Lung (tissue), 12 donors: Measurements from ENCODE around the gene ATXN1. TPM values are rescaled to one million over a fixed set of nuclear protein-coding genes. Genes with fewer than 3 reads are reported as not detected.

Experiments
- ATAC-seq: fragments of 200-7000 bp; cut with Tn5 transposase; one replicate; pipeline ENCODE4 v1.9.1; 2020; ENCODE audit warnings: moderate number of reproducible peaks; ENCODE audit not compliant: insufficient read depth, low FRiP score
- DNase-seq, 3 donors: peaks; one replicate each; pipeline ENCODE4 v3.0.0-alpha.2; 2013 to 2017
- H3K27ac ChIP-seq, 2 donors: one replicate each; pipeline ENCODE4 v1.5.1; 2013; ENCODE audit warnings: mild to moderate bottlenecking in 2 of 2, moderate library complexity in 2 of 2, control low read depth in 1 of 2, inconsistent platforms in 1 of 2, low read depth in 1 of 2, low read length in 1 of 2
- H3K27me3 ChIP-seq, 3 donors: one replicate each; pipeline ENCODE4 v1.5.1; 2013; ENCODE audit warnings: low read length in 2 of 3; ENCODE audit not compliant: control insufficient read depth in 3 of 3, insufficient read depth in 3 of 3
- H3K36me3 ChIP-seq, 4 donors: one replicate each; pipeline ENCODE4 v1.5.1; 2013; ENCODE audit warnings: low read length in 4 of 4, mild to moderate bottlenecking in 1 of 4, moderate library complexity in 1 of 4; ENCODE audit not compliant: control insufficient read depth in 4 of 4, insufficient read depth in 4 of 4
- H3K4me1 ChIP-seq, 5 donors: one replicate each; pipeline ENCODE4 v1.5.1; 2013; ENCODE audit warnings: low read length in 5 of 5, mild to moderate bottlenecking in 2 of 5, moderate library complexity in 1 of 5; ENCODE audit not compliant: control insufficient read depth in 5 of 5, insufficient read depth in 5 of 5
- H3K4me3 ChIP-seq: one replicate; pipeline ENCODE4 v1.5.1; 2013; ENCODE audit warnings: mild to moderate bottlenecking, control low read depth, moderate library complexity
- H3K9ac ChIP-seq, 2 donors: one replicate each; pipeline ENCODE4 v1.5.1; 2013; ENCODE audit warnings: low read length in 2 of 2, control low read depth in 1 of 2; ENCODE audit not compliant: insufficient read depth in 1 of 2
- H3K9me3 ChIP-seq, 4 donors: one replicate each; pipeline ENCODE4 v1.5.1; 2013; ENCODE audit warnings: low read length in 3 of 4, mild to moderate bottlenecking in 1 of 4, moderate library complexity in 1 of 4; ENCODE audit not compliant: control insufficient read depth in 4 of 4, insufficient read depth in 3 of 4
- WGBS, 2 donors: extraction: QIAGEN DNeasy Blood & Tissue Kit; methylation state at CpG; one replicate each; pipeline ENCODE4 v1.1.7; 2013; 5-methylcytosine and 5-hydroxymethylcytosine counted together
- polyA plus RNA-seq, 2 donors: library from polyadenylated mRNA; stranded (reverse); fragments of 200-250 nt; gene quantifications; one replicate each; pipeline ENCODE4 v1.2.1, GENCODE V29; 2013
- total RNA-seq, 2 donors: library from RNA; depleted of rRNA in 1 of 2; stranded (reverse); fragments of >200 nt in 1 of 2; gene quantifications; one replicate each; pipeline ENCODE4 v1.2.1, GENCODE V29; 2014 to 2021
- TF ChIP-seq, protein P1 (sequence below): IDR thresholded peaks from 2 replicates; pipeline ENCODE4 v1.5.1; 2012; ENCODE audit warnings: mild to moderate bottlenecking; ENCODE audit errors: control extremely low read depth, extremely low read depth
- donor health status: control.
- donor health status: control.
- donor health status: Bipolar disorder and iron deficiency.
- donor health status: healthy.
- donor health status: DM: yes; HTN: yes; CAD: no.

The ATXN1 gene
- total and polyA plus RNA-seq, 4 donors: 9.7 to 108 (median 34.9) TPM

- TF ChIP-seq, protein P1, sequence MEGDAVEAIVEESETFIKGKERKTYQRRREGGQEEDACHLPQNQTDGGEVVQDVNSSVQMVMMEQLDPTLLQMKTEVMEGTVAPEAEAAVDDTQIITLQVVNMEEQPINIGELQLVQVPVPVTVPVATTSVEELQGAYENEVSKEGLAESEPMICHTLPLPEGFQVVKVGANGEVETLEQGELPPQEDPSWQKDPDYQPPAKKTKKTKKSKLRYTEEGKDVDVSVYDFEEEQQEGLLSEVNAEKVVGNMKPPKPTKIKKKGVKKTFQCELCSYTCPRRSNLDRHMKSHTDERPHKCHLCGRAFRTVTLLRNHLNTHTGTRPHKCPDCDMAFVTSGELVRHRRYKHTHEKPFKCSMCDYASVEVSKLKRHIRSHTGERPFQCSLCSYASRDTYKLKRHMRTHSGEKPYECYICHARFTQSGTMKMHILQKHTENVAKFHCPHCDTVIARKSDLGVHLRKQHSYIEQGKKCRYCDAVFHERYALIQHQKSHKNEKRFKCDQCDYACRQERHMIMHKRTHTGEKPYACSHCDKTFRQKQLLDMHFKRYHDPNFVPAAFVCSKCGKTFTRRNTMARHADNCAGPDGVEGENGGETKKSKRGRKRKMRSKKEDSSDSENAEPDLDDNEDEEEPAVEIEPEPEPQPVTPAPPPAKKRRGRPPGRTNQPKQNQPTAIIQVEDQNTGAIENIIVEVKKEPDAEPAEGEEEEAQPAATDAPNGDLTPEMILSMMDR: no peak
- WGBS, 2 donors: 90 to 94% methylated on average over 6 of the region's 6 CpGs
- Histone ChIP-seq H3K9me3 (peaks cover 0 to 5% (median under 1%) of the 10 kb centered on the region in 4 donors), H3K27ac (no peak overlapping the region), H3K36me3 (no peaks in the 10 kb centered on the region), H3K9ac (no peak overlapping the region), H3K27me3 (no peaks in the 10 kb centered on the region), H3K4me1 (peaks cover 0 to 30% (median 7%) of the 10 kb centered on the region in 5 donors), H3K4me3 (no peak overlapping the region)
- ATAC-seq (no peak), DNase-seq (no peak)
Measured at GRCh38 chr6:16807956-16808355, 46.7 kb upstream of the ATXN1 start.

DNA sequence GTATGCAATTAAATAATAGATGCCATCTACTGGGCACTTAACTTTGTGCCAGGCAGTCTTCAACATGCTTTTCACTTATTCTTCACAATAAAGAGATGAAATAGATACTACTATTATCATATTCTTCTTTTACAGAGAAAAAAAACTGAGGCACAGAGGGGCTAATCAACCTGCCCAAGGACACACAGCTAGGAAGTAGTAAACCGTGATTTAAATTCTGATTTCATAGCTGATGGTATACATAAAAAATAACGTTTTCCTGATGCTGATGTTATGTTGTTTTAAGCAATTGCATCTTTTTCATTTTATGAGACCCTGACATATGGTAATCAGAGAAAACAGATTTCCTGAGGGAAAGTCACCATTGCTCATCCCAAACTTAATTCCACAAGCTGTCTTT, 45.1 kb upstream of the ATXN1 start:
- no peak for DNase-seq
- Histone ChIP-seq H3K36me3 (no peaks in the 10 kb centered on the region), H3K27ac (no peak overlapping the region), H3K9ac (no peak overlapping the region), H3K4me1 (peaks cover 0 to 31% (median 8%) of the 10 kb centered on the region in 5 donors), H3K9me3 (peaks cover 0 to 2% (median 0%) of the 10 kb centered on the region in 4 donors), H3K27me3 (no peaks in the 10 kb centered on the region), H3K4me3 (no peak overlapping the region)
- no peak for ATAC-seq
- TF ChIP-seq, protein P1: no peak
- WGBS, 2 donors: 86 to 90% methylated on average over 2 of the region's 2 CpGs

DNA sequence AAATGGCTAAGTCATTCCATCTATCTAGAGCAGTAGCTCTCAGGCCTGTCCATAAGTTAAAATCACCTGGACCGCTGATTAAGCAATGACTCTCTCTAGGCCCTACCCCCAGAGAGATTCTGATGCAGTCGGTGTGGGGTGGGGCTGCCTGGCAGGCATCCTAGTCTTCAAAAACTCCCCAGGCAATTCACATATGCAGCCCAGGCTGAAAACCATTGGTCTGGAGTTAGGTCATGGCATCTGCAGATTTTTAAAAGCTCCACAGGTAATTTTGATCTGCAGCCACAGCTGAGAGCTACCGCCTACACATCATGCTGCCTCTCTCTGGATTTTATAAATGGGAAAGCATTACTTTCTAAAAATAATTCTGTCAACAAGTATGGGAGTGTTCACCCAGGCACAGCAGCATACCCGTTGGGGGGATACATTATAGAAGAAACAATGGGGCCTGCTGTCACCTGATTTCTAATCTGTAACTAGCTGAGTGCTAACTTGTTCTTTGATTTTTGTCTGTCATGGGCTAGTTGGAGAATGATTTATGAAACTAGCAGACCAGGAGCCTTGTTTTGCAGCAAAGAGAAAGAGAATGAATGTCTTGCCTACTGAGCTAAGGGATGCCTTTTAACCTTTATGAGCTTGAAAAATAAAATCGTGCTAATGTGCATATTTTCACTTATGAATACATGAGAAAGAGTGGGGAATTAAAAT, 44.1 kb upstream of the ATXN1 start:
- DNase-seq: peak in 1 of 3 donors; percentile 8
- Histone ChIP-seq H3K4me1 (peaks cover 0 to 31% (median 8%) of the 10 kb centered on the region in 5 donors), H3K4me3 (no peak overlapping the region), H3K27ac (peak overlapping the region in 1 of 2 donors; percentile 75), H3K36me3 (no peaks in the 10 kb centered on the region), H3K9me3 (peaks cover 0 to 2% (median 0%) of the 10 kb centered on the region in 4 donors), H3K27me3 (no peaks in the 10 kb centered on the region), H3K9ac (peak overlapping the region in 1 of 2 donors; percentile 2)
- 58 to 67% methylated on average over 5 of the region's 5 CpGs for WGBS, 2 donors
- ATAC-seq: no peak
- TF ChIP-seq, protein P1: no peak
